ENCODE data around the gene ARSA.

The ARSA gene

DNA sequence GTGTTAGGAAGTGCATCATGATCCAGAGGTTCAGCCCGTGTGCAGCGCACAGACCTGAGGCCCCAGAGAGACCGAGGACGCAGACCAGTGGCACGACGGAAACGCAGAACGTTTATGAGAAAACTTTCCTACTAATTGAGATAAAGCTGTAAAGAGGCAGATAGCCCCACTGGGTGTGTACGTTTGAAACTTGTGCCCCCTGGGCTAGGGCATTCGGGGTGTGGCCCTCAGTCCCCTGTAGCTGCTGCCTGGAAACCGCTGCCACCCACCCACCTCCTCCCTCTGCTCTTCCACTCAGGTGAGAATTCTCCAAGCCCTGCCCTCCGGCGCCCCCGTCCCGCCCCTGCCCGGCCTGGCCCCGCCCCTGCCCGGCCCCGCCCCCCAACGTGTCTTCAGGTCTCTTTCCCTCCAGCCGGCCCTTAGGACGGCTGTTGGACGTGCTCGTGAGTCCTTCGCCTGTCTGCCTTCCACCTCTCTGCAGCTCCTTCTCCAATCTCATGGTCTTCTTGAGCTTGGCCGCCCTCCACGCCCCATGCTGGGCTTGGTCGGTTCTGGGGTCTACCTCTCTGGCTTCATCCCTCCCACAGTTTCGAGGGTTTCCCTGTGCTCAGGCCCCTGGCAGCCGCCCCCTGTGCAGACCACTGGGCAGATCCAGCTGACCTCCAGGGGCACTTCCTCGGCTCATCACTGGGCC lies 15.3 kb downstream of the ARSA start (continued):
- TF ChIP-seq PBX3 (CRISPR knock-in tag; IDR thresholded peaks at IDR 0.05) (no peak), ZNF140 (tag by site-specific recombination; IDR thresholded peaks at IDR 0.05) (no peak), OSR2 (tag by site-specific recombination; IDR thresholded peaks at IDR 0.05) (no peak), ZNF341 (tag by site-specific recombination; IDR thresholded peaks at IDR 0.05; ENCODE audit: low read depth) (0 out of 2 replicates have a peak, but pooled peaks have one; percentile 31), ZNF19 (tag by site-specific recombination; IDR thresholded peaks at IDR 0.05; ENCODE audit: low read depth) (no peak), INSM2 (tag by site-specific recombination; IDR thresholded peaks at IDR 0.05) (no peak)
- TF ChIP-seq, protein P1, sequence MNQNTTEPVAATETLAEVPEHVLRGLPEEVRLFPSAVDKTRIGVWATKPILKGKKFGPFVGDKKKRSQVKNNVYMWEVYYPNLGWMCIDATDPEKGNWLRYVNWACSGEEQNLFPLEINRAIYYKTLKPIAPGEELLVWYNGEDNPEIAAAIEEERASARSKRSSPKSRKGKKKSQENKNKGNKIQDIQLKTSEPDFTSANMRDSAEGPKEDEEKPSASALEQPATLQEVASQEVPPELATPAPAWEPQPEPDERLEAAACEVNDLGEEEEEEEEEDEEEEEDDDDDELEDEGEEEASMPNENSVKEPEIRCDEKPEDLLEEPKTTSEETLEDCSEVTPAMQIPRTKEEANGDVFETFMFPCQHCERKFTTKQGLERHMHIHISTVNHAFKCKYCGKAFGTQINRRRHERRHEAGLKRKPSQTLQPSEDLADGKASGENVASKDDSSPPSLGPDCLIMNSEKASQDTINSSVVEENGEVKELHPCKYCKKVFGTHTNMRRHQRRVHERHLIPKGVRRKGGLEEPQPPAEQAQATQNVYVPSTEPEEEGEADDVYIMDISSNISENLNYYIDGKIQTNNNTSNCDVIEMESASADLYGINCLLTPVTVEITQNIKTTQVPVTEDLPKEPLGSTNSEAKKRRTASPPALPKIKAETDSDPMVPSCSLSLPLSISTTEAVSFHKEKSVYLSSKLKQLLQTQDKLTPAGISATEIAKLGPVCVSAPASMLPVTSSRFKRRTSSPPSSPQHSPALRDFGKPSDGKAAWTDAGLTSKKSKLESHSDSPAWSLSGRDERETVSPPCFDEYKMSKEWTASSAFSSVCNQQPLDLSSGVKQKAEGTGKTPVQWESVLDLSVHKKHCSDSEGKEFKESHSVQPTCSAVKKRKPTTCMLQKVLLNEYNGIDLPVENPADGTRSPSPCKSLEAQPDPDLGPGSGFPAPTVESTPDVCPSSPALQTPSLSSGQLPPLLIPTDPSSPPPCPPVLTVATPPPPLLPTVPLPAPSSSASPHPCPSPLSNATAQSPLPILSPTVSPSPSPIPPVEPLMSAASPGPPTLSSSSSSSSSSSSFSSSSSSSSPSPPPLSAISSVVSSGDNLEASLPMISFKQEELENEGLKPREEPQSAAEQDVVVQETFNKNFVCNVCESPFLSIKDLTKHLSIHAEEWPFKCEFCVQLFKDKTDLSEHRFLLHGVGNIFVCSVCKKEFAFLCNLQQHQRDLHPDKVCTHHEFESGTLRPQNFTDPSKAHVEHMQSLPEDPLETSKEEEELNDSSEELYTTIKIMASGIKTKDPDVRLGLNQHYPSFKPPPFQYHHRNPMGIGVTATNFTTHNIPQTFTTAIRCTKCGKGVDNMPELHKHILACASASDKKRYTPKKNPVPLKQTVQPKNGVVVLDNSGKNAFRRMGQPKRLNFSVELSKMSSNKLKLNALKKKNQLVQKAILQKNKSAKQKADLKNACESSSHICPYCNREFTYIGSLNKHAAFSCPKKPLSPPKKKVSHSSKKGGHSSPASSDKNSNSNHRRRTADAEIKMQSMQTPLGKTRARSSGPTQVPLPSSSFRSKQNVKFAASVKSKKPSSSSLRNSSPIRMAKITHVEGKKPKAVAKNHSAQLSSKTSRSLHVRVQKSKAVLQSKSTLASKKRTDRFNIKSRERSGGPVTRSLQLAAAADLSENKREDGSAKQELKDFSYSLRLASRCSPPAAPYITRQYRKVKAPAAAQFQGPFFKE (tag by site-specific recombination; IDR thresholded peaks at IDR 0.05; ENCODE audit: borderline replicate concordance) = no peak

DNA sequence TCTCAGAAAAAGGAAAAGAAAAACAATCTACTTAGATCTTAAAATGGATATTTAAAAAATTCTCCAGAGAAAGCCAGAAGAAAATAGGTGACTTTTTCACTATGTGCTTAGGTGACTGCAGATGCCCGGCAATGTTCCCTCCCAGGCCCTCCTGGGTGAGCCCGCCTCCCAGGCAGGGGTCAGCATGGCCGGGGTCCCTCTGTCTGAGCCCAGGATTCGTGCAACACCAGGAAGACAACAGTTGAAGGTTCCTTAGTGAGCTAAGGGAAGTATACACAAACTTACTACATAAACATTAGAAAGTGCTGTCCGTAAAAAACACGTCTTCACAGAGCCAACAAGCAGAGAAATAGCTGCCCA lies 15.8 kb downstream of the ARSA start:
- Histone ChIP-seq H3K4me3 (ENCODE audit: low read depth, low read length) (no peak overlapping the region), H3K4me1 (ENCODE audit: control insufficient read depth, insufficient read depth, low read length) (peaks cover 4% of the 10 kb centered on the region; the same call in 1 of the 2 replicates), H3K27ac (ENCODE audit: extremely low read depth, low read depth, low read length) (no peak overlapping the region), H3K9me3 (ENCODE audit: control insufficient read depth, insufficient read depth, low read depth, low read length) (no peaks in the 10 kb centered on the region), H3K36me3 (ENCODE audit: control insufficient read depth in 2 of 2, insufficient read depth in 1 of 2, low read length in 2 of 2) (peaks cover 0 to 28% of the 10 kb centered on the region in 2 experiments; a peak in 1 of 3 replicates)
- TF ChIP-seq ZNF416 (tag by site-specific recombination; IDR thresholded peaks at IDR 0.05) = no peak
- TF ChIP-seq PRDM1 (tag by site-specific recombination; IDR thresholded peaks at IDR 0.05) = peak; percentile 93
- CTCF ChIA-PET = interaction anchor here (0.8 kb wide), 1 partner anchor 13 kb away, joined by 3 read pairs; no protein-coding TSS in a partner anchor
- POLR2A ChIA-PET = interaction anchor here (2.1 kb wide), 1 partner anchor 11 kb away, joined by 6 read pairs; no protein-coding TSS in a partner anchor

GRCh38 chr22:50611341-50612060 lies 16.5 kb downstream of the ARSA start:
- no peak overlapping the region for H3K4me3 ChIP-seq (ENCODE audit: low read depth, low read length)
- no peak overlapping the region for H3K27ac ChIP-seq (ENCODE audit: extremely low read depth, low read depth, low read length)
- H3K36me3 ChIP-seq (ENCODE audit: control insufficient read depth in 2 of 2, insufficient read depth in 1 of 2, low read length in 2 of 2) = peaks cover 0 to 34% of the 10 kb centered on the region in 2 experiments; a peak in 1 of 3 replicates
- ChIA-PET CTCF (no interaction called here), POLR2A (no interaction called here)
- H3K4me1 ChIP-seq (ENCODE audit: control insufficient read depth, insufficient read depth, low read length) = peaks cover 4% of the 10 kb centered on the region; the same call in 1 of the 2 replicates
- H3K9me3 ChIP-seq (ENCODE audit: control insufficient read depth, insufficient read depth, low read depth, low read length) = no peaks in the 10 kb centered on the region
- TF ChIP-seq, protein P2, sequence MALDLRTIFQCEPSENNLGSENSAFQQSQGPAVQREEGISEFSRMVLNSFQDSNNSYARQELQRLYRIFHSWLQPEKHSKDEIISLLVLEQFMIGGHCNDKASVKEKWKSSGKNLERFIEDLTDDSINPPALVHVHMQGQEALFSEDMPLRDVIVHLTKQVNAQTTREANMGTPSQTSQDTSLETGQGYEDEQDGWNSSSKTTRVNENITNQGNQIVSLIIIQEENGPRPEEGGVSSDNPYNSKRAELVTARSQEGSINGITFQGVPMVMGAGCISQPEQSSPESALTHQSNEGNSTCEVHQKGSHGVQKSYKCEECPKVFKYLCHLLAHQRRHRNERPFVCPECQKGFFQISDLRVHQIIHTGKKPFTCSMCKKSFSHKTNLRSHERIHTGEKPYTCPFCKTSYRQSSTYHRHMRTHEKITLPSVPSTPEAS (tag by site-specific recombination; IDR thresholded peaks at IDR 0.05) = no peak
- TF ChIP-seq ZNF146 (tag by site-specific recombination; IDR thresholded peaks at IDR 0.05) (no peak), ZBTB8A (tag by site-specific recombination; IDR thresholded peaks at IDR 0.05) (no peak)
- TF ChIP-seq, protein P1 (tag by site-specific recombination; IDR thresholded peaks at IDR 0.05; ENCODE audit: borderline replicate concordance) = no peak
